Endothelial cell of umbilical vein (primary cell): ENCODE data around the gene ZBTB43. TPM values are rescaled to one million over a fixed set of nuclear protein-coding genes. Genes with fewer than 3 reads are reported as not detected.

Source experiments
- BruUV-seq: library from RNA; stranded (reverse); fragments of 400-500 nt; replicated peaks from 2 replicates; lab custom pipeline; 2021; lab: Mats Ljungman, UMichigan
- CTCF ChIA-PET: fragments of 300-600, 350-600 bp; sonication (Branson Sonifier 250); formaldehyde crosslinking; loops from one replicate; lab custom pipeline; 2021; ENCODE audit warnings: antibody characterized with exemption, inconsistent platforms; lab: Charles Lee
- POLR2A ChIA-PET: fragments of 300-600, 350-600 bp; sonication (Branson Sonifier 250); formaldehyde crosslinking; loops from one replicate; lab custom pipeline; 2021; ENCODE audit warnings: antibody characterized with exemption, inconsistent platforms; lab: Charles Lee
- DNase-seq: peaks from one replicate; pipeline ENCODE4 v3.0.0-alpha.2; 2011; ENCODE audit warnings: low read depth, low spot score
- FAIRE-seq: peaks from 2 replicates; lab custom pipeline; 2011; peaks lifted over from hg19 to GRCh38; lab: Jason Lieb, UNC
- H2AFZ ChIP-seq: 2 replicates; pipeline ENCODE4 v1.6.0; 2012; ENCODE audit warnings: low read depth, low read length, control low read depth, inconsistent platforms
- H3K27ac ChIP-seq: 2 replicates; pipeline ENCODE4 v1.5.1; 2011; ENCODE audit warnings: low read depth, mild to moderate bottlenecking, control low read depth, low read length, moderate library complexity; ENCODE audit not compliant: insufficient read depth
- H3K27me3 ChIP-seq, 2 experiments: 2 replicates each; pipeline versions ENCODE4 v1.6.0 to v1.6.1; 2011; ENCODE audit warnings: low read length in 2 of 2, mixed read lengths in 1 of 2; ENCODE audit not compliant: control insufficient read depth in 2 of 2, insufficient read depth in 2 of 2
- H3K36me3 ChIP-seq, 2 experiments: 2 replicates in 1 of 2; 3 replicates in 1 of 2; pipeline ENCODE4 v1.5.1; 2011; ENCODE audit warnings: low read length in 2 of 2, mild to moderate bottlenecking in 1 of 2, moderate library complexity in 1 of 2; ENCODE audit not compliant: control insufficient read depth in 2 of 2, insufficient read depth in 2 of 2; ENCODE audit errors: extremely low read depth in 1 of 2
- H3K4me1 ChIP-seq: 3 replicates; pipeline ENCODE4 v1.5.1; 2011; ENCODE audit warnings: mild to moderate bottlenecking, low read length; ENCODE audit not compliant: control insufficient read depth, insufficient read depth; ENCODE audit errors: extremely low read depth
- H3K4me2 ChIP-seq: 2 replicates; pipeline ENCODE4 v1.6.1; 2011; ENCODE audit warnings: low read length, control low read depth, mixed read lengths; ENCODE audit not compliant: insufficient read depth
- H3K4me3 ChIP-seq, 3 experiments: fragments of 200-600 bp in 1 of 3; sonication (generic), shearing (Covaris generic) in 1 of 3; replicated peaks in 1 of 3; 2 replicates each; pipeline ENCODE4 v1.5.1; 2011 to 2016; ENCODE audit warnings: control low read depth in 3 of 3, low read length in 3 of 3, mild to moderate bottlenecking in 2 of 3, inconsistent platforms in 1 of 3, low read depth in 1 of 3, moderate library complexity in 1 of 3; ENCODE audit not compliant: insufficient read depth in 1 of 3
- H3K79me2 ChIP-seq: 2 replicates; pipeline ENCODE4 v1.6.0; 2012; ENCODE audit warnings: low read length, inconsistent platforms; ENCODE audit not compliant: control insufficient read depth, insufficient read depth
- H3K9ac ChIP-seq: replicated peaks from 2 replicates; pipeline ENCODE3; 2011; ENCODE audit warnings: low read length, control low read depth; ENCODE audit not compliant: insufficient read depth; ENCODE audit errors: extremely low read depth
- H3K9me1 ChIP-seq: replicated peaks from 3 replicates; pipeline ENCODE4 v1.6.0; 2011; ENCODE audit warnings: mild to moderate bottlenecking, low read length; ENCODE audit not compliant: control insufficient read depth, insufficient read depth; ENCODE audit errors: extremely low read depth
- H3K9me3 ChIP-seq: replicated peaks from 2 replicates; pipeline ENCODE4 v1.5.1; 2012; ENCODE audit warnings: low read length, inconsistent platforms; ENCODE audit not compliant: control insufficient read depth, insufficient read depth
- H4K20me1 ChIP-seq: replicated peaks from 2 replicates; pipeline ENCODE3; 2011; ENCODE audit warnings: mild to moderate bottlenecking, low read length; ENCODE audit not compliant: control insufficient read depth, insufficient read depth; ENCODE audit errors: extremely low read depth
- EZH2 ChIP-seq: IDR thresholded peaks from 2 replicates; pipeline ENCODE4 v1.6.1; 2012; ENCODE audit warnings: borderline replicate concordance, low read depth, mild to moderate bottlenecking, moderate library complexity, low read length, inconsistent platforms; ENCODE audit not compliant: severe bottlenecking
- FOS ChIP-seq: IDR thresholded peaks from 2 replicates; pipeline ENCODE4 v1.6.1; 2011; ENCODE audit warnings: mild to moderate bottlenecking, low read length, moderate library complexity, borderline replicate concordance; ENCODE audit not compliant: insufficient read depth
- GATA2 ChIP-seq: IDR thresholded peaks from 2 replicates; pipeline ENCODE4 v1.7.0; 2011; ENCODE audit warnings: low read depth, mild to moderate bottlenecking, moderate library complexity, mixed read lengths, low read length; ENCODE audit not compliant: insufficient read length, insufficient read depth
- JUN ChIP-seq: IDR thresholded peaks from 2 replicates; pipeline ENCODE4 v1.6.1; 2011; ENCODE audit warnings: borderline replicate concordance, low read depth; ENCODE audit not compliant: insufficient read length, insufficient read depth
- MYC ChIP-seq: IDR thresholded peaks from one replicate; pipeline ENCODE4 v1.6.1; 2011; ENCODE audit warnings: mild to moderate bottlenecking, low read depth, low read length
- POLR2A ChIP-seq: IDR thresholded peaks from 2 replicates; pipeline ENCODE4 v1.6.1; 2012; ENCODE audit warnings: low read depth, mild to moderate bottlenecking, control low read depth, low read length
- POLR2AphosphoS5 ChIP-seq: IDR thresholded peaks from 2 replicates; pipeline ENCODE4 v1.6.1; 2012; ENCODE audit warnings: low read depth, mild to moderate bottlenecking, control low read depth, low read length, moderate library complexity; ENCODE audit not compliant: insufficient read depth
- dilution Hi-C: fragments of 300-500 bp; cut with MboI; formaldehyde crosslinking; loops from one replicate; pipeline ENCODE4 v1.15.0; 2019; ENCODE audit warnings: low sequenced_read_pairs; ENCODE audit not compliant: extremely low pct_ligation_motif_present
- intact Hi-C: fragments of 100-400 bp; cut with micrococcal nuclease; formaldehyde crosslinking; loops from one replicate; pipeline ENCODE4 v1.10.0; 2022
- polyA plus RNA-seq, 4 experiments: library from polyadenylated mRNA; depleted of rRNA in 3 of 4; stranded (reverse) in 3 of 4; unstranded in 1 of 4; fragments of >200 nt; gene quantifications; 2 replicates each; pipeline versions ENCODE4 v1.2.1 to v1.2.3, GENCODE V29; 2011 to 2012; ENCODE audit warnings: missing spikeins in 1 of 4
- total RNA-seq: library from RNA; stranded (reverse); gene quantifications from 2 replicates; pipeline ENCODE4 v1.2.3, GENCODE V29; 2021
- TF ChIP-seq, protein P1 (sequence below): IDR thresholded peaks from 2 replicates; pipeline ENCODE4 v1.6.1; 2011; ENCODE audit not compliant: insufficient read depth, insufficient read length
- TF ChIP-seq, protein P2 (sequence below), 2 donors: IDR thresholded peaks; 1 replicate in 1 of 2; 2 replicates in 1 of 2; pipeline ENCODE4 v1.5.1; 2011; ENCODE audit warnings: low read length in 2 of 2, mild to moderate bottlenecking in 2 of 2, moderate library complexity in 2 of 2, control low read depth in 1 of 2, inconsistent platforms in 1 of 2, low read depth in 1 of 2; ENCODE audit not compliant: insufficient read depth in 1 of 2; ENCODE audit errors: extremely low read depth in 1 of 2

Gene ZBTB43
- total and polyA plus RNA-seq, 2 donors (not counting 3 experiments of a cell fraction or from before 2014, with no cell fraction given), result 3.2 to 9.0 TPM

DNA sequence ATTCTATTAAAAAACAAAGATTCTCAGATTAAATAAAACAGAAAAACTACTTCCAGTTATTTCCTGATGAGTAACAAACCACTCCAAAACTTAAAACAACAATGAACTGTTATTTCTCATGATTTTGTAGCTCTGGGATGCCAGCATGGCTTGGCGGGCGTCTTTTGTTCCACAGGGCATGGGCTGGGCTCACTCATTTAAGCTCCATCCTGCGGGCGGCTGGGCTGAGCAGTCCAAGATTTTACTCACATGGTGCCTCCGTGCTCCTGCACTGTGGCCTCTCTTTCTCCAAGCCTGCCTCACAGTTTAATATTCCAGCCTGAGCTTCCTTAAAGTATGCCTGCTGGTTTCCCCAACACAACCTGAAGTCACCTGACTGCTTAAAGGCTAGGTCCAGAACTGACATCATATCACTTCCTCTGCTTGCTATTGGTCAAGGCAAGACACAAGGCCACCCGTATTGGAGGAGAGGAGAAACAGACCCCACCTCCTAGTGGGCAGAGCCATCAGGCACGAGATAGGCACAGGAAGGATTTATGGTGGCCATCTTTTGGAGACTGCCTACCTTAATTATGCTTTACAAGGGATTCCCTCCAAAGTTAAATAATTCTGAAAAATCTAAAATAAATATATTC is 41.6 kb upstream of the ZBTB43 start:
- Histone ChIP-seq H3K27me3 (no peaks in the 10 kb centered on the region), H2AFZ (no peak overlapping the region), H3K9me1 (no peaks in the 10 kb centered on the region), H3K4me2 (no peak overlapping the region), H3K4me3 (no peak overlapping the region), H3K36me3 (no peaks in the 10 kb centered on the region), H3K4me1 (no peaks in the 10 kb centered on the region), H4K20me1 (no peaks in the 10 kb centered on the region), H3K27ac (no peak overlapping the region), H3K9me3 (no peaks in the 10 kb centered on the region), H3K79me2 (no peaks in the 10 kb centered on the region), H3K9ac (no peak overlapping the region)
- DNase-seq (no peak), FAIRE-seq (no peak)
- no TSS peak for BruUV-seq
- TF ChIP-seq GATA2, result no peak
- TF ChIP-seq, protein P1, sequence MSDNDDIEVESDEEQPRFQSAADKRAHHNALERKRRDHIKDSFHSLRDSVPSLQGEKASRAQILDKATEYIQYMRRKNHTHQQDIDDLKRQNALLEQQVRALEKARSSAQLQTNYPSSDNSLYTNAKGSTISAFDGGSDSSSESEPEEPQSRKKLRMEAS, result no peak
- TF ChIP-seq POLR2AphosphoS5, result no peak
- no peak for TF ChIP-seq POLR2A
- TF ChIP-seq MYC, result no peak
- no peak for TF ChIP-seq JUN
- no peak for TF ChIP-seq FOS
- TF ChIP-seq, protein P2, sequence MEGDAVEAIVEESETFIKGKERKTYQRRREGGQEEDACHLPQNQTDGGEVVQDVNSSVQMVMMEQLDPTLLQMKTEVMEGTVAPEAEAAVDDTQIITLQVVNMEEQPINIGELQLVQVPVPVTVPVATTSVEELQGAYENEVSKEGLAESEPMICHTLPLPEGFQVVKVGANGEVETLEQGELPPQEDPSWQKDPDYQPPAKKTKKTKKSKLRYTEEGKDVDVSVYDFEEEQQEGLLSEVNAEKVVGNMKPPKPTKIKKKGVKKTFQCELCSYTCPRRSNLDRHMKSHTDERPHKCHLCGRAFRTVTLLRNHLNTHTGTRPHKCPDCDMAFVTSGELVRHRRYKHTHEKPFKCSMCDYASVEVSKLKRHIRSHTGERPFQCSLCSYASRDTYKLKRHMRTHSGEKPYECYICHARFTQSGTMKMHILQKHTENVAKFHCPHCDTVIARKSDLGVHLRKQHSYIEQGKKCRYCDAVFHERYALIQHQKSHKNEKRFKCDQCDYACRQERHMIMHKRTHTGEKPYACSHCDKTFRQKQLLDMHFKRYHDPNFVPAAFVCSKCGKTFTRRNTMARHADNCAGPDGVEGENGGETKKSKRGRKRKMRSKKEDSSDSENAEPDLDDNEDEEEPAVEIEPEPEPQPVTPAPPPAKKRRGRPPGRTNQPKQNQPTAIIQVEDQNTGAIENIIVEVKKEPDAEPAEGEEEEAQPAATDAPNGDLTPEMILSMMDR (IDR thresholded peaks at IDR 0.05; ENCODE audit: extremely low read depth in 1 of 2, insufficient read depth in 1 of 2, low read depth in 1 of 2, low read length in 2 of 2), result no peak
- no peak for TF ChIP-seq EZH2
- ChIA-PET POLR2A (no interaction called here), CTCF (interaction anchor here (1.1 to 2.0 kb wide), 6 partner anchors 10 to 58 kb away, joined by 4 to 10 read pairs (median 4); no protein-coding TSS in a partner anchor)
- dilution Hi-C loops (no loop called here), intact Hi-C loops (no loop called here)
